ENCODE measurements around the gene CPTP.
A peak's percentile ranks its signal among the peaks of the same experiment; 100 is the strongest.

The CPTP gene

GRCh38 chr1:1332774-1333480, 8.3 kb downstream of the CPTP start:
- no peak for DNase-seq (ENCODE audit: low read depth in 1 of 2, low spot score in 1 of 2)

- no peak for DNase-seq (ENCODE audit: low read depth in 1 of 2, low spot score in 1 of 2)
Measured at GRCh38 chr1:1333551-1334241, 9.1 kb downstream of the CPTP start.

- no peak for DNase-seq (ENCODE audit: low read depth in 1 of 2, low spot score in 1 of 2)
Measured at GRCh38 chr1:1334835-1335234, 10.2 kb downstream of the CPTP start.

- no peak for DNase-seq (ENCODE audit: low read depth in 1 of 2, low spot score in 1 of 2)
Measured at GRCh38 chr1:1335283-1335682, 10.7 kb downstream of the CPTP start.

GRCh38 chr1:1335792-1336248, 11.2 kb downstream of the CPTP start:
- DNase-seq (ENCODE audit: low read depth in 1 of 2, low spot score in 1 of 2), result no peak

GRCh38 chr1:1336446-1336845, 11.8 kb downstream of the CPTP start:
- no peak for DNase-seq (ENCODE audit: low read depth in 1 of 2, low spot score in 1 of 2)

- no peak for DNase-seq (ENCODE audit: low read depth in 1 of 2, low spot score in 1 of 2)
Measured at GRCh38 chr1:1336931-1337792, 12.6 kb downstream of the CPTP start.

GRCh38 chr1:1337793-1338147, 13.2 kb downstream of the CPTP start:
- no peak for DNase-seq (ENCODE audit: low read depth in 1 of 2, low spot score in 1 of 2)

GRCh38 chr1:1338278-1338677, 13.7 kb downstream of the CPTP start:
- DNase-seq (ENCODE audit: low read depth in 1 of 2, low spot score in 1 of 2), result no peak

- DNase-seq (ENCODE audit: low read depth in 1 of 2, low spot score in 1 of 2), result no peak
Measured at GRCh38 chr1:1340185-1340584, 15.6 kb downstream of the CPTP start.

- no peak for DNase-seq (ENCODE audit: low read depth in 1 of 2, low spot score in 1 of 2)
Measured at GRCh38 chr1:1340791-1341548, 16.4 kb downstream of the CPTP start.

GRCh38 chr1:1341549-1342021, 17.0 kb downstream of the CPTP start:
- no peak for DNase-seq (ENCODE audit: low read depth in 1 of 2, low spot score in 1 of 2)

GRCh38 chr1:1342061-1342562, 17.5 kb downstream of the CPTP start:
- no peak for DNase-seq (ENCODE audit: low read depth in 1 of 2, low spot score in 1 of 2)

GRCh38 chr1:1342584-1343115, 18.0 kb downstream of the CPTP start:
- DNase-seq (ENCODE audit: low read depth in 1 of 2, low spot score in 1 of 2), result no peak

- no peak for DNase-seq (ENCODE audit: low read depth in 1 of 2, low spot score in 1 of 2)
Measured at GRCh38 chr1:1343811-1344421, 19.3 kb downstream of the CPTP start.

GRCh38 chr1:1344655-1345361, 20.2 kb downstream of the CPTP start:
- DNase-seq (ENCODE audit: low read depth in 1 of 2, low spot score in 1 of 2), result peak in 1 of 2 donors; percentile 33

GRCh38 chr1:1345384-1345783, 20.8 kb downstream of the CPTP start:
- no peak for DNase-seq (ENCODE audit: low read depth in 1 of 2, low spot score in 1 of 2)

- DNase-seq (ENCODE audit: low read depth in 1 of 2, low spot score in 1 of 2), result no peak
Measured at GRCh38 chr1:1345860-1346500, 21.4 kb downstream of the CPTP start.

- no peak for DNase-seq (ENCODE audit: low read depth in 1 of 2, low spot score in 1 of 2)
Measured at GRCh38 chr1:1346501-1346890, 21.9 kb downstream of the CPTP start.

Data from activated T-helper 1 cell treated with anti-CD3 and anti-CD28 coated beads, Interleukin-2, amount 50 U/mL, for 16 hours (primary cell).